SK-N-SH treated with all-trans-retinoic acid at 6 μM for 48 hours (cell line): ENCODE results near the gene FAR2.

Experiments used
- ATAC-seq: fragments of 200-7000 bp; cut with Tn5 transposase; 3 replicates; pipeline ENCODE4 v1.9.1; 2020; ENCODE audit warnings: mild to moderate bottlenecking, moderate library complexity
- BACH2 ChIP-seq: fragments of 250-450 bp; sonication (Bioruptor Pico); IDR thresholded peaks from 2 replicates; pipeline ENCODE4 v1.9.0; 2021; ENCODE audit warnings: mild to moderate bottlenecking, borderline replicate concordance
- GLIS3 ChIP-seq: fragments of 250-450 bp; sonication (Bioruptor Pico); IDR thresholded peaks from 2 replicates; pipeline ENCODE4 v1.5.0; 2020; ENCODE audit warnings: mild to moderate bottlenecking, moderate library complexity
- ISL1 ChIP-seq: fragments of 250-450 bp; sonication (Bioruptor Pico); IDR thresholded peaks from 2 replicates; pipeline ENCODE4 v2.1.2; 2022; ENCODE audit warnings: mild to moderate bottlenecking, moderate library complexity
- OSR1 ChIP-seq: fragments of 250-450 bp; sonication (Bioruptor Pico); IDR thresholded peaks from 2 replicates; pipeline ENCODE4 v1.8.0; 2022; ENCODE audit warnings: moderate library complexity, mild to moderate bottlenecking, inconsistent platforms
- PPARA ChIP-seq: fragments of 250-450 bp; sonication (Bioruptor Pico); IDR thresholded peaks from 2 replicates; pipeline ENCODE4 v1.5.0; 2020; ENCODE audit warnings: mild to moderate bottlenecking, borderline replicate concordance
- RARB ChIP-seq: fragments of 250-450 bp; sonication (Bioruptor Pico); IDR thresholded peaks from 2 replicates; pipeline ENCODE4 v1.8.0; 2021; ENCODE audit warnings: mild to moderate bottlenecking, moderate library complexity
- SNAI2 ChIP-seq: fragments of 250-450 bp; sonication (Bioruptor Pico); IDR thresholded peaks from 2 replicates; pipeline ENCODE4 v1.5.0; 2020; ENCODE audit warnings: mild to moderate bottlenecking, moderate library complexity
- TOX ChIP-seq: fragments of 250-450 bp; sonication (Bioruptor Pico); IDR thresholded peaks from 2 replicates; pipeline ENCODE4 v1.8.0; 2021; ENCODE audit warnings: mild to moderate bottlenecking, moderate library complexity, borderline replicate concordance
- ZC3H10 ChIP-seq: fragments of 250-450 bp; sonication (Bioruptor Pico); IDR thresholded peaks from 2 replicates; pipeline ENCODE4 v1.5.1; 2021; ENCODE audit warnings: mild to moderate bottlenecking, moderate library complexity
- ZFP3 ChIP-seq: fragments of 250-450 bp; sonication (Bioruptor Pico); IDR thresholded peaks from 2 replicates; pipeline ENCODE4 v1.5.0; 2020; ENCODE audit warnings: mild to moderate bottlenecking, moderate library complexity
- ZNF565 ChIP-seq: fragments of 450-650 bp; formaldehyde crosslinking; conservative IDR thresholded peaks from 2 replicates; pipeline ENCODE4 v1.5.0; 2020; ENCODE audit warnings: low read depth, mild to moderate bottlenecking, moderate library complexity
- ZNF70 ChIP-seq: fragments of 450-650 bp; formaldehyde crosslinking; IDR thresholded peaks from 2 replicates; pipeline ENCODE4 v1.5.0; 2020; ENCODE audit warnings: mild to moderate bottlenecking, moderate library complexity
- ZNF8 ChIP-seq: fragments of 450-650 bp; formaldehyde crosslinking; IDR thresholded peaks from 2 replicates; pipeline ENCODE4 v1.5.0; 2020; ENCODE audit warnings: mild to moderate bottlenecking, moderate library complexity
- TF ChIP-seq, protein P1 (sequence below): fragments of 250-450 bp; sonication (Bioruptor Pico); IDR thresholded peaks from 2 replicates; pipeline ENCODE4 v1.8.0; 2020; ENCODE audit warnings: mild to moderate bottlenecking, moderate library complexity, borderline replicate concordance
- TF ChIP-seq, protein P2 (sequence below): fragments of 250-450 bp; sonication (Bioruptor Pico); IDR thresholded peaks from 2 replicates; pipeline ENCODE4 v1.5.1; 2020; ENCODE audit warnings: low read depth, mild to moderate bottlenecking, moderate library complexity
- TF ChIP-seq, protein P3 (sequence below): fragments of 250-450 bp; sonication (Bioruptor Pico); IDR thresholded peaks from 2 replicates; pipeline ENCODE4 v1.5.0; 2020; ENCODE audit warnings: mild to moderate bottlenecking, moderate library complexity
- TF ChIP-seq, protein P4 (sequence below): fragments of 250-450 bp; sonication (Bioruptor Pico); IDR thresholded peaks from 2 replicates; pipeline ENCODE4 v1.5.1; 2021; ENCODE audit warnings: mild to moderate bottlenecking, moderate library complexity
- TF ChIP-seq, protein P5 (sequence below): fragments of 250-450 bp; sonication (Bioruptor Pico); IDR thresholded peaks from 2 replicates; pipeline ENCODE4 v1.8.0; 2021; ENCODE audit warnings: low read depth, mild to moderate bottlenecking, moderate library complexity, borderline replicate concordance

The FAR2 gene

DNA sequence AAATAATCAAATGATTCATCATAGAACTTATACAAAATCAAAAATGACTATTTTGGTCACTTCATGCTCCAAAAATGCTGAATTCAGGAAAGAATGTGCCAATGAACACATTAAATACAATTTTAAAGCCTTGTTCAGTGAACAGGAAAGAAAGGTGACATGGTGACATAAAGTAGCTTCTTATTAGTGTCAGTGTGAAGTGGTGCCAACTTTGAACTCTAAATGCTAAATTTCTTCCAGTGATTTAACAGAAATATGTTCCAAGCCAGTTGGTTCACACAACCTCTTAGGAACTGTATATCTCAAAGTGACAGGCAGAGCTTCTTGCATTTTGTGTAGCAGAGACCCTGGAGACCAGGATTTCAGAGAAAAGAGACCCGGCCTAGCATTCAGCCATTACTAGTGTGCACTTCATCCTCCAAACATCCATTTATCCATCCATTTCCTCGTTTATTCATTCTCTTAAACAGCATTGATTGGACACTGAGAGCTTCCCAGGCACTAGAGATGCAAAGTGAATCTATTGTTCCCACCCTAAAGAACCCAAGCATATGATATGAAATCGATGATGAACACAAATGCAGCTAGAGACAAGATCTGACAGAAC, 95.2 kb downstream of the FAR2 start:
- no peak for ATAC-seq
- TF ChIP-seq GLIS3 (CRISPR knock-in tag) (no peak), ZFP3 (no peak), RARB (CRISPR knock-in tag) (no peak), ZNF70 (CRISPR knock-in tag) (no peak), ZNF565 (CRISPR knock-in tag) (no peak), ZNF8 (CRISPR knock-in tag) (no peak), SNAI2 (CRISPR knock-in tag) (no peak), TOX (CRISPR knock-in tag) (no peak)
- TF ChIP-seq, protein P1, sequence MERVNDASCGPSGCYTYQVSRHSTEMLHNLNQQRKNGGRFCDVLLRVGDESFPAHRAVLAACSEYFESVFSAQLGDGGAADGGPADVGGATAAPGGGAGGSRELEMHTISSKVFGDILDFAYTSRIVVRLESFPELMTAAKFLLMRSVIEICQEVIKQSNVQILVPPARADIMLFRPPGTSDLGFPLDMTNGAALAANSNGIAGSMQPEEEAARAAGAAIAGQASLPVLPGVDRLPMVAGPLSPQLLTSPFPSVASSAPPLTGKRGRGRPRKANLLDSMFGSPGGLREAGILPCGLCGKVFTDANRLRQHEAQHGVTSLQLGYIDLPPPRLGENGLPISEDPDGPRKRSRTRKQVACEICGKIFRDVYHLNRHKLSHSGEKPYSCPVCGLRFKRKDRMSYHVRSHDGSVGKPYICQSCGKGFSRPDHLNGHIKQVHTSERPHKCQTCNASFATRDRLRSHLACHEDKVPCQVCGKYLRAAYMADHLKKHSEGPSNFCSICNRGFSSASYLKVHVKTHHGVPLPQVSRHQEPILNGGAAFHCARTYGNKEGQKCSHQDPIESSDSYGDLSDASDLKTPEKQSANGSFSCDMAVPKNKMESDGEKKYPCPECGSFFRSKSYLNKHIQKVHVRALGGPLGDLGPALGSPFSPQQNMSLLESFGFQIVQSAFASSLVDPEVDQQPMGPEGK, result no peak
- TF ChIP-seq, protein P2, sequence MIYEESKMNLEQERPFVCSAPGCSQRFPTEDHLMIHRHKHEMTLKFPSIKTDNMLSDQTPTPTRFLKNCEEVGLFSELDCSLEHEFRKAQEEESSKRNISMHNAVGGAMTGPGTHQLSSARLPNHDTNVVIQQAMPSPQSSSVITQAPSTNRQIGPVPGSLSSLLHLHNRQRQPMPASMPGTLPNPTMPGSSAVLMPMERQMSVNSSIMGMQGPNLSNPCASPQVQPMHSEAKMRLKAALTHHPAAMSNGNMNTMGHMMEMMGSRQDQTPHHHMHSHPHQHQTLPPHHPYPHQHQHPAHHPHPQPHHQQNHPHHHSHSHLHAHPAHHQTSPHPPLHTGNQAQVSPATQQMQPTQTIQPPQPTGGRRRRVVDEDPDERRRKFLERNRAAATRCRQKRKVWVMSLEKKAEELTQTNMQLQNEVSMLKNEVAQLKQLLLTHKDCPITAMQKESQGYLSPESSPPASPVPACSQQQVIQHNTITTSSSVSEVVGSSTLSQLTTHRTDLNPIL (CRISPR knock-in tag), result no peak
- TF ChIP-seq, all 23 proteins: peak for 0

DNA sequence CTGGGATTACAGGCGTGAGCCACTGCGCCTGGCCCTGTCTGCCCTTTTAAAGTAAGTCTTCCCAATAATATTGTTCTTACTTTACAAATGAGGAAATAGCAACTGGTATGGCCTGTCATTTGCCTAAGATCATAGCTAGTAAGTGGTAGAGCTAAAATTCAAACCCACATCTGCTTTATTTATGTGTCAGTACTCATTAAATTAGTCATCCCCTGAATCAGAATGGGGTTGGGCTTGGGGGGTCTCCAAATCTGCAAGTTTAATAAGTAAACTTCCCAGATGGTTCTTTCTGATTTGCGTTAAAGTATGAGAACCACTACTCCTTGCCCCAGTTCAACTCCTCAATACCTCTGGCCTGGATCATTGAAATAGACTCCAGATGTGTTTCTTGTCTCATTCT, 96.2 kb downstream of the FAR2 start:
- TF ChIP-seq ZNF8 (CRISPR knock-in tag), result no peak
- no peak for TF ChIP-seq OSR1 (CRISPR knock-in tag)
- no peak for TF ChIP-seq PPARA (CRISPR knock-in tag)
- no peak for TF ChIP-seq TOX (CRISPR knock-in tag)
- no peak for TF ChIP-seq ZC3H10 (CRISPR knock-in tag)
- no peak for TF ChIP-seq RARB (CRISPR knock-in tag)
- TF ChIP-seq, protein P1, result no peak
- no peak for TF ChIP-seq ISL1 (CRISPR knock-in tag)
- no peak for TF ChIP-seq GLIS3 (CRISPR knock-in tag)
- no peak for ATAC-seq

DNA sequence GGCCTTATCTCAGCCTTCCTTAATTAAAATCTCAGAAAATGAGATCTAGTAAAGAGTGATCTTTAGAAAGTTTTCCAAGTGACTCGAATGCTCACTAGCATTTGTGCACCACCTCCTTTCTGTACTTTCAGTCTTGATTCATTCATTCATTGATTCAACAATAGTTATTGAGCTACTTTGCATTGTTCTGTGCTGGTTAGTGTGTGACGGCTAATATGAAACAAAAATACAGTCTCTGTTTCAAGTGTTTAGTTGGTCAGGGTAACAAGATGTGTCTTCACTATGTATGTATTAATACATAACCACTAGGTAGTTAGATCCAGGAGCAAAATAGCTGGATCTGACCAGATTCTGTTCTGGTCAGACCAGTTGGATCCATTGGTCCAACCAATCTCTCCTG, 100.9 kb downstream of the FAR2 start:
- TF ChIP-seq, protein P3, sequence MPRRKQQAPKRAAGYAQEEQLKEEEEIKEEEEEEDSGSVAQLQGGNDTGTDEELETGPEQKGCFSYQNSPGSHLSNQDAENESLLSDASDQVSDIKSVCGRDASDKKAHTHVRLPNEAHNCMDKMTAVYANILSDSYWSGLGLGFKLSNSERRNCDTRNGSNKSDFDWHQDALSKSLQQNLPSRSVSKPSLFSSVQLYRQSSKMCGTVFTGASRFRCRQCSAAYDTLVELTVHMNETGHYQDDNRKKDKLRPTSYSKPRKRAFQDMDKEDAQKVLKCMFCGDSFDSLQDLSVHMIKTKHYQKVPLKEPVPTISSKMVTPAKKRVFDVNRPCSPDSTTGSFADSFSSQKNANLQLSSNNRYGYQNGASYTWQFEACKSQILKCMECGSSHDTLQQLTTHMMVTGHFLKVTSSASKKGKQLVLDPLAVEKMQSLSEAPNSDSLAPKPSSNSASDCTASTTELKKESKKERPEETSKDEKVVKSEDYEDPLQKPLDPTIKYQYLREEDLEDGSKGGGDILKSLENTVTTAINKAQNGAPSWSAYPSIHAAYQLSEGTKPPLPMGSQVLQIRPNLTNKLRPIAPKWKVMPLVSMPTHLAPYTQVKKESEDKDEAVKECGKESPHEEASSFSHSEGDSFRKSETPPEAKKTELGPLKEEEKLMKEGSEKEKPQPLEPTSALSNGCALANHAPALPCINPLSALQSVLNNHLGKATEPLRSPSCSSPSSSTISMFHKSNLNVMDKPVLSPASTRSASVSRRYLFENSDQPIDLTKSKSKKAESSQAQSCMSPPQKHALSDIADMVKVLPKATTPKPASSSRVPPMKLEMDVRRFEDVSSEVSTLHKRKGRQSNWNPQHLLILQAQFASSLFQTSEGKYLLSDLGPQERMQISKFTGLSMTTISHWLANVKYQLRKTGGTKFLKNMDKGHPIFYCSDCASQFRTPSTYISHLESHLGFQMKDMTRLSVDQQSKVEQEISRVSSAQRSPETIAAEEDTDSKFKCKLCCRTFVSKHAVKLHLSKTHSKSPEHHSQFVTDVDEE, result no peak
- TF ChIP-seq, protein P4, sequence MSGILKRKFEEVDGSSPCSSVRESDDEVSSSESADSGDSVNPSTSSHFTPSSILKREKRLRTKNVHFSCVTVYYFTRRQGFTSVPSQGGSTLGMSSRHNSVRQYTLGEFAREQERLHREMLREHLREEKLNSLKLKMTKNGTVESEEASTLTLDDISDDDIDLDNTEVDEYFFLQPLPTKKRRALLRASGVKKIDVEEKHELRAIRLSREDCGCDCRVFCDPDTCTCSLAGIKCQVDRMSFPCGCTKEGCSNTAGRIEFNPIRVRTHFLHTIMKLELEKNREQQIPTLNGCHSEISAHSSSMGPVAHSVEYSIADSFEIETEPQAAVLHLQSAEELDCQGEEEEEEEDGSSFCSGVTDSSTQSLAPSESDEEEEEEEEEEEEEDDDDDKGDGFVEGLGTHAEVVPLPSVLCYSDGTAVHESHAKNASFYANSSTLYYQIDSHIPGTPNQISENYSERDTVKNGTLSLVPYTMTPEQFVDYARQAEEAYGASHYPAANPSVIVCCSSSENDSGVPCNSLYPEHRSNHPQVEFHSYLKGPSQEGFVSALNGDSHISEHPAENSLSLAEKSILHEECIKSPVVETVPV (CRISPR knock-in tag), result no peak
- TF ChIP-seq TOX (CRISPR knock-in tag), result no peak
- TF ChIP-seq BACH2 (CRISPR knock-in tag), result no peak
- TF ChIP-seq, protein P1, result no peak
- TF ChIP-seq, protein P2 (CRISPR knock-in tag), result no peak
- TF ChIP-seq, protein P5, sequence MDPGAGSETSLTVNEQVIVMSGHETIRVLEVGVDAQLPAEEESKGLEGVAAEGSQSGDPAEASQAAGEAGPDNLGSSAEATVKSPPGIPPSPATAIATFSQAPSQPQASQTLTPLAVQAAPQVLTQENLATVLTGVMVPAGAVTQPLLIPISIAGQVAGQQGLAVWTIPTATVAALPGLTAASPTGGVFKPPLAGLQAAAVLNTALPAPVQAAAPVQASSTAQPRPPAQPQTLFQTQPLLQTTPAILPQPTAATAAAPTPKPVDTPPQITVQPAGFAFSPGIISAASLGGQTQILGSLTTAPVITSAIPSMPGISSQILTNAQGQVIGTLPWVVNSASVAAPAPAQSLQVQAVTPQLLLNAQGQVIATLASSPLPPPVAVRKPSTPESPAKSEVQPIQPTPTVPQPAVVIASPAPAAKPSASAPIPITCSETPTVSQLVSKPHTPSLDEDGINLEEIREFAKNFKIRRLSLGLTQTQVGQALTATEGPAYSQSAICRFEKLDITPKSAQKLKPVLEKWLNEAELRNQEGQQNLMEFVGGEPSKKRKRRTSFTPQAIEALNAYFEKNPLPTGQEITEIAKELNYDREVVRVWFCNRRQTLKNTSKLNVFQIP (CRISPR knock-in tag), result no peak
- no peak for TF ChIP-seq SNAI2 (CRISPR knock-in tag)
- no peak for TF ChIP-seq ZC3H10 (CRISPR knock-in tag)
- no peak for TF ChIP-seq PPARA (CRISPR knock-in tag)
- no peak for TF ChIP-seq ISL1 (CRISPR knock-in tag)
- TF ChIP-seq ZNF70 (CRISPR knock-in tag), result no peak

More for the DNA sequence above, 100.9 kb downstream of the FAR2 start:
- ATAC-seq, result no peak
